GM10266 (cell line): ENCODE results near the gene TLR4.

Experiments
- DNase-seq: peaks from one replicate; pipeline ENCODE4 v3.0.0; 2012; ENCODE audit errors: extremely low spot score
- TF ChIP-seq, protein P1 (sequence below): IDR thresholded peaks from 2 replicates; pipeline ENCODE4 v1.5.1; 2012; ENCODE audit warnings: mild to moderate bottlenecking, low read depth; ENCODE audit not compliant: control insufficient read depth, insufficient read depth; ENCODE audit errors: missing control alignments

TLR4 gene

DNA sequence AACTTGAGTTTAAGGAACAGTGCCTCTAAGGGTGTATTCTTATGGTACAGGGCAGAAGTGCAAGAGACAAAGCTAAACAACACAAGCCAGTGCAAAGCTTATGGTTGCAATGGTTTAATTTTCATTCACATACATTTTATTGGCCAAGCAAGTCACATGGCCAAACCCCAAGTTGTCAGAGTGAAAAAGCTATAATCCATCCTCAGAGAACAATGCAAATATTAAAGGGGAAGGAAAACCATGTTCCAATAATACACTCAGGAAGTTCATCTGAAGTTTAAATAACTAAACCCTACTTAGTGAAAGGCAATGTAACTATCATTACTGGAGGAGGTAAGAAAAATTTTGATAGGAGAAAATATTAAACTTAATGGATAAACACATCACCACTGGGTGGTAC lies 26.6 kb upstream of the TLR4 start:
- DNase-seq = no peak

DNA sequence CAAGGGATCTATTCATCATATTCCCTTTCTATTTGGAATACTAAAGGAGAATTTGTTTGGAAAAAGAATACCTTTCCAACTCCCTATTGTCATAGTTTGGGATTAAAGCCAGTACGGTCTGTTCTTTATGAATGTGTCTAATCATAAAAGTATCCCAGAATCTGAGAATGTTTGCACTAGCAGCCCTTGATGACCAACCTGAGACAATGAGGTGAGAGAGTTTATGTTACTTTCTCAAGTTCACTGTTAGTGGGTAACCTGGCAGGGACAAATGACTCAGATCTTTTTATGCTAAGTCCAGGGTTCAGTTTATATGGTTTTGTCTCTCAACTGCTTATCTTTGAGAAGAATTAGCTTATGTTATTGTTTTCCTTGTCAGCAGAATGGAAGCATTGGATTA lies 25.3 kb upstream of the TLR4 start:
- TF ChIP-seq, protein P1, sequence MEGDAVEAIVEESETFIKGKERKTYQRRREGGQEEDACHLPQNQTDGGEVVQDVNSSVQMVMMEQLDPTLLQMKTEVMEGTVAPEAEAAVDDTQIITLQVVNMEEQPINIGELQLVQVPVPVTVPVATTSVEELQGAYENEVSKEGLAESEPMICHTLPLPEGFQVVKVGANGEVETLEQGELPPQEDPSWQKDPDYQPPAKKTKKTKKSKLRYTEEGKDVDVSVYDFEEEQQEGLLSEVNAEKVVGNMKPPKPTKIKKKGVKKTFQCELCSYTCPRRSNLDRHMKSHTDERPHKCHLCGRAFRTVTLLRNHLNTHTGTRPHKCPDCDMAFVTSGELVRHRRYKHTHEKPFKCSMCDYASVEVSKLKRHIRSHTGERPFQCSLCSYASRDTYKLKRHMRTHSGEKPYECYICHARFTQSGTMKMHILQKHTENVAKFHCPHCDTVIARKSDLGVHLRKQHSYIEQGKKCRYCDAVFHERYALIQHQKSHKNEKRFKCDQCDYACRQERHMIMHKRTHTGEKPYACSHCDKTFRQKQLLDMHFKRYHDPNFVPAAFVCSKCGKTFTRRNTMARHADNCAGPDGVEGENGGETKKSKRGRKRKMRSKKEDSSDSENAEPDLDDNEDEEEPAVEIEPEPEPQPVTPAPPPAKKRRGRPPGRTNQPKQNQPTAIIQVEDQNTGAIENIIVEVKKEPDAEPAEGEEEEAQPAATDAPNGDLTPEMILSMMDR = no peak
- DNase-seq = no peak

More for the DNA sequence above, 26.6 kb upstream of the TLR4 start:
- TF ChIP-seq, protein P1 = no peak

GRCh38 chr9:117679416-117679815 lies 24.8 kb upstream of the TLR4 start:
- DNase-seq = no peak
- TF ChIP-seq, protein P1 = no peak

DNA sequence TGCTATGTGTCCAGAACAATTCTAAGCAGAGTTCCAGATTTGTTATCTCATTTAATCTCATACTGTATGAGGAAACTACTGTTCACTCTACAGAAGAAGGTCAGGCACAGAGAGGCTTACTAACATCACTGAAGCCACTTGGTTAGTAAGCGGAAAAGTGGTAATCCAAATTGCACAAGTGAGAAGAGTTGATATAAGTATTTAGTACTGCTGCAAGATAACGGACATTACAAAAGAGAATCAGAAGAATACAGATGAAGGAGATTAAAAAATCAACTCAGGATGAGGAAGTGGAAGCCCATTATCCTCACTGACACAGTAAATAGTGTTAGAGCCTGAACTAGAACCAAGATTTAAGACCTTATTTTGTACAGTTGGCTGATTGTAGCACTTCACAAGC lies 22.3 kb upstream of the TLR4 start:
- TF ChIP-seq, protein P1 = no peak
- DNase-seq = no peak

DNA sequence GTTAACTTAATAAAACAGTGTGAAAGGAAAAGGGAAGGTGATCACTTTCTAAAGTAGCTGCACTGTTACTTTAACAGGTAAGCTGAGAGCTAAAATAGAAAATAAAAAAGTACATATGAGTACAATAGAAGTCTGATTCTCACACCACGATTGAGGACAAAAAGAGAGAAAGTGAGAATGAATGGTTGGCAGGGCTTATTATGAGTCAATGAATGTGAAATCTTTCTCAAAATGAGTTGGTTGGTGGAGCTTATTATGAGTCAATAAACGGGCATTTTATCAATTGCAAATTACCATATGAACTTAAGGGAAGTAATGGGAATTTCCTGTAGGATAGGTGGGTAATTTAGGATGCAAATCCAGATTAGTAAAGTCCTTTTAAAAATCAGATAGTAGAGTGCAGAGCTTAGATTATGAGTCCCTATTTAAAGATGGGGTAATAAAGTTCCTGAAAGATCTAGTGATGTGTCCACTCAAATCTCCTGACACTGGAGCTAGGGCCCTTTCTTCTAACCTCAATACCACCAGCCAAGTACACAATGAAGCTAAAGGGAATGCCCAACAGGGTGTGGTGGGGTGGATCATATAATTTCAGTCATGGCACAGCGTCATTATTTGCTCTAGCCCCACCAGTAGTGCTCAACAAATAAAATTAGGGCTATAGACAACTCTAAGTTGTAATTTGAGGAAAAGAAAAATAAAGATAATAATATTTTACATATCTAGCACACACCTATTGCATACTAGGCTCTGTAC lies 21.1 kb upstream of the TLR4 start:
- DNase-seq = no peak
- TF ChIP-seq, protein P1 = no peak

DNA sequence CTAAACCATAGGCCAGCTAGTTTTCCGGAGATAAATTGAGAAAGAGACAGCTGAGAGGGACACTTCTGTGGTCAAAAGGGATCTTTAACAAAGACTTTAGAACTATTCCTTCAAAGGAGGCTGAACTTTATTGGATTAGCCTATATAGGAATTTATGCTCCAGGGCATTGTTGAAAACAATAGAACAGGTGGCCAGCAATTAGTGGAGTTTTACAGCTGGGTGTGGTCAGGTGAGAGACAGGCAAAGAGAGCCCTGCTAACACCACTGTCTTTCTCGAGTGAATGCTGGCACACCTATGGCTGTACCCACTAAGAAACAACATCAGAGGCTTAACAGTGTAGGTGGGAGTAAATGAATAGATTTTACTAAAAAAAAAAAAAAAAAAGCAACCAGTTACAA lies 16.7 kb upstream of the TLR4 start:
- TF ChIP-seq, protein P1 = no peak
- no peak for DNase-seq

DNA sequence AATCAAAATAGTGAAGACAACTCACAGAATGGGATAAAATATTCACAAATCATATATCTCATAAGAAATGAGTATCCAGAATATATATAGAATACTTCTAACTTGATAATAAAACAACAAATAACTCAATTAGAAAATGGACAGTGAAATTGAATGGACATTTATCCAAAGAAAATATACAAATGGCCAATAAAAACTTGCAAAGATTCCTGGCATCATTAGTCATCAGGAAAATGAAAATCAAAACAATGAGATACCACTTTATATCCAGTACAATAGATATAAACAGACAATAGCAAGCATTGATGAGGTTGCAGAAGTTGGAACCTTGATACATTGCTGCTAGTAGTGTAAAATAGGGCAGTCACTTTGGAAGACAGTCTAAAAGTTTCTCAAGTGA lies 12.8 kb upstream of the TLR4 start:
- TF ChIP-seq, protein P1 = no peak
- no peak for DNase-seq
